Panc1 (cell line): ENCODE data around the gene FUBP3. TPM values are rescaled to one million over a fixed set of nuclear protein-coding genes. Genes with fewer than 3 reads are reported as not detected.

ENCODE experiments used
- ATAC-seq: fragments of 200-7000 bp; cut with Tn5 transposase; 2 replicates; pipeline ENCODE4 v1.9.1; 2020; ENCODE audit warnings: mild to moderate bottlenecking, moderate library complexity
- BruUV-seq: library from RNA; stranded (reverse); fragments of 400-500 nt; replicated peaks from 2 replicates; lab custom pipeline; 2021; lab: Mats Ljungman, UMichigan
- CTCF ChIA-PET: fragments of 300-600 bp; sonication (Branson Sonifier 250); formaldehyde crosslinking; loops from one replicate; lab custom pipeline; 2022; ENCODE audit warnings: antibody characterized with exemption; lab: Charles Lee
- POLR2A ChIA-PET: fragments of 300-600 bp; sonication (Branson Sonifier 250); formaldehyde crosslinking; loops from one replicate; lab custom pipeline; 2022; ENCODE audit warnings: antibody characterized with exemption; lab: Charles Lee
- DNase-seq: peaks from one replicate; pipeline ENCODE4 v3.0.0-alpha.2; 2010; ENCODE audit warnings: low read depth, low spot score
- H3K27ac ChIP-seq: 2 replicates; pipeline ENCODE4 v1.5.1; 2011; ENCODE audit warnings: mild to moderate bottlenecking, low read length, inconsistent platforms
- H3K27me3 ChIP-seq: fragments of 200-500 bp; sonication (Bioruptor generic); 2 replicates; pipeline ENCODE4 v1.6.0; 2014; ENCODE audit warnings: low read length, inconsistent platforms; ENCODE audit not compliant: control insufficient read depth, insufficient read depth
- H3K36me3 ChIP-seq: fragments of 200-500 bp; sonication (Bioruptor generic); 2 replicates; pipeline ENCODE4 v1.5.1; 2014; ENCODE audit warnings: inconsistent platforms, mild to moderate bottlenecking, low read length, moderate library complexity; ENCODE audit not compliant: control insufficient read depth, insufficient read depth
- H3K4me1 ChIP-seq: 2 replicates; pipeline ENCODE4 v1.5.1; 2011; ENCODE audit warnings: inconsistent platforms, mild to moderate bottlenecking, low read length, moderate library complexity; ENCODE audit not compliant: control insufficient read depth, insufficient read depth
- H3K4me3 ChIP-seq, 2 experiments: 2 replicates each; pipeline ENCODE4 v1.5.1; 2011 to 2012; ENCODE audit warnings: low read depth in 2 of 2, low read length in 2 of 2, mild to moderate bottlenecking in 2 of 2, inconsistent platforms in 1 of 2, moderate library complexity in 1 of 2
- H3K9me3 ChIP-seq: fragments of 200-500 bp; sonication (Bioruptor generic); 2 replicates; pipeline ENCODE4 v1.5.1; 2014; ENCODE audit warnings: low read depth, mild to moderate bottlenecking, inconsistent platforms, low read length, moderate library complexity; ENCODE audit not compliant: control insufficient read depth, insufficient read depth
- CTCF ChIP-seq: fragments of 450-650 bp; IDR thresholded peaks from 2 replicates; pipeline ENCODE4 v1.5.1; 2017; ENCODE audit warnings: mild to moderate bottlenecking
- POLR2AphosphoS5 ChIP-seq: IDR thresholded peaks from 2 replicates; pipeline ENCODE4 v1.6.1; 2012; ENCODE audit warnings: mild to moderate bottlenecking, low read depth, low read length, moderate library complexity
- SIN3A ChIP-seq: IDR thresholded peaks from 2 replicates; pipeline ENCODE4 v1.6.1; 2012; ENCODE audit warnings: low read depth, mild to moderate bottlenecking, low read length, moderate library complexity, borderline replicate concordance; ENCODE audit not compliant: insufficient read depth
- TCF7L2 ChIP-seq: IDR thresholded peaks from 2 replicates; pipeline ENCODE4 v1.6.1; 2011; ENCODE audit warnings: mild to moderate bottlenecking, low read depth, low read length, inconsistent platforms
- in situ Hi-C: cut with HindIII; loops from 2 replicates; pipeline ENCODE4 v1.10.0; 2016; ENCODE audit warnings: low sequenced_read_pairs, low pct_unique_long_range_greater_than_20kb
- intact Hi-C: fragments of 100-400 bp; cut with micrococcal nuclease; formaldehyde crosslinking; loops from one replicate; pipeline ENCODE4 v1.10.0; 2022; ENCODE audit not compliant: unreplicated experiment
- total RNA-seq: library from RNA; stranded (reverse); gene quantifications from one replicate; pipeline ENCODE4 v1.2.1, GENCODE V29; 2021; ENCODE audit not compliant: unreplicated experiment
- TF ChIP-seq, protein P1 (sequence below), 2 experiments: IDR thresholded peaks; 2 replicates each; pipeline ENCODE4 v1.6.1; 2011 to 2012; ENCODE audit warnings: low read depth in 2 of 2, control low read depth in 1 of 2, low read length in 1 of 2, mild to moderate bottlenecking in 1 of 2, moderate library complexity in 1 of 2; ENCODE audit not compliant: insufficient read depth in 1 of 2

FUBP3 gene
- total RNA-seq, 1 experiment from 2014 or later, result 46.6 TPM

DNA sequence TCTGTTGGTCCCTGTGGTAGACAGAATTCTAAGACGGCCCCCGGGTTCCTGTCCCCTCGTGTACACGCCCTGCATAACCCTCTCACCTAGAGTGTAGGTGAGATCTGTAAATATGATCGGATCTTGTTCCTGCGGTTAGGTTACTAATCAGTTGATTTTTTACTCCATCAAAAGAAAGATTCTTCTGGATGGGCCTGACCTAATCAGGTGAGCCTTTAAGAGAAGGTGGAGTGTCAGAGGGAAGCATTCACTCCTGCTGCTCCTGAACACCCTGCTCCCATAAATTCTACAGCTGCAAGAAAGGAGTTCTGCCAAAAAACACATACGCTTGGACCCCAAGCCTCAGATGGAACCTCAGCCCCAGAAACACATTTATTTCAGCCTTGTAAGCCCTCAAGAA lies 15.6 kb upstream of the FUBP3 start:
- POLR2A ChIA-PET, result interaction anchor here (0.6 kb wide), 1 partner anchor 106 kb away, joined by 12 read pairs; no protein-coding TSS in a partner anchor
- ATAC-seq, result no peak
- no TSS peak for BruUV-seq
- no peaks in the 10 kb centered on the region for H3K36me3 ChIP-seq
- H3K4me3 ChIP-seq, result no peak overlapping the region
- no peak for DNase-seq
- no peaks in the 10 kb centered on the region for H3K4me1 ChIP-seq
- intact Hi-C loops (no loop called here), in situ Hi-C loops (no loop called here)
- H3K27me3 ChIP-seq, result no peaks in the 10 kb centered on the region
- no peak overlapping the region for H3K27ac ChIP-seq
- no peak for TF ChIP-seq TCF7L2
- no peak for TF ChIP-seq CTCF
- TF ChIP-seq POLR2AphosphoS5, result no peak
- TF ChIP-seq, protein P1, sequence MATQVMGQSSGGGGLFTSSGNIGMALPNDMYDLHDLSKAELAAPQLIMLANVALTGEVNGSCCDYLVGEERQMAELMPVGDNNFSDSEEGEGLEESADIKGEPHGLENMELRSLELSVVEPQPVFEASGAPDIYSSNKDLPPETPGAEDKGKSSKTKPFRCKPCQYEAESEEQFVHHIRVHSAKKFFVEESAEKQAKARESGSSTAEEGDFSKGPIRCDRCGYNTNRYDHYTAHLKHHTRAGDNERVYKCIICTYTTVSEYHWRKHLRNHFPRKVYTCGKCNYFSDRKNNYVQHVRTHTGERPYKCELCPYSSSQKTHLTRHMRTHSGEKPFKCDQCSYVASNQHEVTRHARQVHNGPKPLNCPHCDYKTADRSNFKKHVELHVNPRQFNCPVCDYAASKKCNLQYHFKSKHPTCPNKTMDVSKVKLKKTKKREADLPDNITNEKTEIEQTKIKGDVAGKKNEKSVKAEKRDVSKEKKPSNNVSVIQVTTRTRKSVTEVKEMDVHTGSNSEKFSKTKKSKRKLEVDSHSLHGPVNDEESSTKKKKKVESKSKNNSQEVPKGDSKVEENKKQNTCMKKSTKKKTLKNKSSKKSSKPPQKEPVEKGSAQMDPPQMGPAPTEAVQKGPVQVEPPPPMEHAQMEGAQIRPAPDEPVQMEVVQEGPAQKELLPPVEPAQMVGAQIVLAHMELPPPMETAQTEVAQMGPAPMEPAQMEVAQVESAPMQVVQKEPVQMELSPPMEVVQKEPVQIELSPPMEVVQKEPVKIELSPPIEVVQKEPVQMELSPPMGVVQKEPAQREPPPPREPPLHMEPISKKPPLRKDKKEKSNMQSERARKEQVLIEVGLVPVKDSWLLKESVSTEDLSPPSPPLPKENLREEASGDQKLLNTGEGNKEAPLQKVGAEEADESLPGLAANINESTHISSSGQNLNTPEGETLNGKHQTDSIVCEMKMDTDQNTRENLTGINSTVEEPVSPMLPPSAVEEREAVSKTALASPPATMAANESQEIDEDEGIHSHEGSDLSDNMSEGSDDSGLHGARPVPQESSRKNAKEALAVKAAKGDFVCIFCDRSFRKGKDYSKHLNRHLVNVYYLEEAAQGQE (IDR thresholded peaks at IDR 0.05; ENCODE audit: insufficient read depth in 1 of 2, low read depth in 2 of 2, low read length in 1 of 2), result no peak
- no peak for TF ChIP-seq SIN3A
- no peaks in the 10 kb centered on the region for H3K9me3 ChIP-seq
- CTCF ChIA-PET, result no interaction called here

GRCh38 chr9:130565792-130566191 lies 13.6 kb upstream of the FUBP3 start:
- Histone ChIP-seq H3K27me3 (no peaks in the 10 kb centered on the region), H3K9me3 (no peaks in the 10 kb centered on the region), H3K4me3 (no peak overlapping the region), H3K36me3 (no peaks in the 10 kb centered on the region), H3K27ac (no peak overlapping the region), H3K4me1 (no peaks in the 10 kb centered on the region)
- ATAC-seq (no peak), DNase-seq (no peak)
- intact Hi-C loops, result no loop called here
- TF ChIP-seq CTCF, result no peak
- TF ChIP-seq, protein P1 (IDR thresholded peaks at IDR 0.05; ENCODE audit: insufficient read depth in 1 of 2, low read depth in 2 of 2, low read length in 1 of 2), result no peak
- TF ChIP-seq SIN3A, result no peak
- TF ChIP-seq TCF7L2, result no peak
- TF ChIP-seq POLR2AphosphoS5, result no peak
- POLR2A ChIA-PET, result no interaction called here
- BruUV-seq, result no TSS peak
- CTCF ChIA-PET, result no interaction called here
- in situ Hi-C loops, result no loop called here
